ENCODE data around the gene RAPGEF5.

The RAPGEF5 gene

DNA sequence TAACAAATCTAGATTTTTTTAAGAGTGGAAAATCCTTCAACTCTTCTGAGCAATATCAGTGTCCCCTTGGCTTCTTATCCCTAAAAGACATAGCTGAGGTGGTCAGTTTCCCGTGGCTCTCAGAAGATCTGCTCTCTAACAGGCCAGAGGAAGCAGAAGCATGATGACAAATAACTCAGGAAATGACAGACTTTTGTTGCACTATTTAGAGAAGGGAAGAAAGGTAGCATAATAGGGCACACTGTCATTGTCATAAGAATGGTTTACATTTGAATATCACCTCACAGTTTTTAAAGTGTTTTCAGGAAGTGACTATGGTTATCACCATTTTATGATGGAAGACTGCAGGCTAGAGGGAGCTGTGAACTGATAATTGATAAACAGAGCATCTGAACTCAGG, 33.6 kb upstream of the RAPGEF5 start:
- TF ChIP-seq, protein P1, sequence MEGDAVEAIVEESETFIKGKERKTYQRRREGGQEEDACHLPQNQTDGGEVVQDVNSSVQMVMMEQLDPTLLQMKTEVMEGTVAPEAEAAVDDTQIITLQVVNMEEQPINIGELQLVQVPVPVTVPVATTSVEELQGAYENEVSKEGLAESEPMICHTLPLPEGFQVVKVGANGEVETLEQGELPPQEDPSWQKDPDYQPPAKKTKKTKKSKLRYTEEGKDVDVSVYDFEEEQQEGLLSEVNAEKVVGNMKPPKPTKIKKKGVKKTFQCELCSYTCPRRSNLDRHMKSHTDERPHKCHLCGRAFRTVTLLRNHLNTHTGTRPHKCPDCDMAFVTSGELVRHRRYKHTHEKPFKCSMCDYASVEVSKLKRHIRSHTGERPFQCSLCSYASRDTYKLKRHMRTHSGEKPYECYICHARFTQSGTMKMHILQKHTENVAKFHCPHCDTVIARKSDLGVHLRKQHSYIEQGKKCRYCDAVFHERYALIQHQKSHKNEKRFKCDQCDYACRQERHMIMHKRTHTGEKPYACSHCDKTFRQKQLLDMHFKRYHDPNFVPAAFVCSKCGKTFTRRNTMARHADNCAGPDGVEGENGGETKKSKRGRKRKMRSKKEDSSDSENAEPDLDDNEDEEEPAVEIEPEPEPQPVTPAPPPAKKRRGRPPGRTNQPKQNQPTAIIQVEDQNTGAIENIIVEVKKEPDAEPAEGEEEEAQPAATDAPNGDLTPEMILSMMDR (IDR thresholded peaks at IDR 0.05), result no peak
- TF ChIP-seq ZFX (IDR thresholded peaks at IDR 0.05; ENCODE audit: borderline replicate concordance), result no peak
- H3K27ac ChIP-seq, result no peak overlapping the region

GRCh38 chr7:22389892-22390291, 32.9 kb upstream of the RAPGEF5 start:
- TF ChIP-seq, protein P1 (IDR thresholded peaks at IDR 0.05), result no peak
- TF ChIP-seq ZFX (IDR thresholded peaks at IDR 0.05; ENCODE audit: borderline replicate concordance), result no peak
- H3K27ac ChIP-seq, result no peak overlapping the region

DNA sequence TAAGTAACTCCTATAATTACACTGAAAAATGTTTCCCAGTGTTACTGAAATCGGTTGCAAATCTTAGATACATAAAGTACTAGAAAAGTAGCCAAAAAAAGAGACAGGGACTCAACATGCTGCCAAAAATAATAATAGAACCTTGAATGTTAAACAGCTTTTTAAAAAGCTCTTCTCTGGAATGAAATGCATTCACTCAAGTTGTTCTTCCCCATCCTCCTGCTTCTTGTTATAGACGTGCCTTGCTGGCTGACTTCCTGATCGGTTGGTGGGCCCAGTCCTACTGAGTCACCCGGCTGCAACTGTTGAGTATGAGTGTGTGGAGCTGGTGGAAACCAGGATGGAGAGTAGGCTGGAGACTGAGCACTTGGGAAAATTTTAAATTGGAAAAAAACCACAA, 30.6 kb upstream of the RAPGEF5 start:
- TF ChIP-seq ZFX (IDR thresholded peaks at IDR 0.05; ENCODE audit: borderline replicate concordance), result no peak
- TF ChIP-seq, protein P1 (IDR thresholded peaks at IDR 0.05), result no peak
- H3K27ac ChIP-seq, result no peak overlapping the region

DNA sequence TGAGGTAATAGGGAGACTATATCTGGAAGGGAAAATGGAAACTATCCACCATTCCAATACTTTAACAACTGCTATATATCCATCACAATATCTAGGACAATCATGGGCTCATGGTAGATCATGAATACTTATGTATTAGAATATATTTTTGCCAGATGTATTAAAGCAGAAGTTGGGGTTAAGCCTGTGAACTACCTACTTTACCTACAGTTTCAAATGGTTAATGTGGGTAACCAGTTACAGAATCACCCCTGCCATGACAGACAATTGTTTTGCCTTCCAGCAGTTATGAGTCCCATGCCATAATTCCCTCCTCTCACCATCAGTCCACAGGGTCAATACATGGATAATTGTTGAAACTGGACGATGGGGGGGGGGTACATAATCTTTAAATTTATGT, 29.9 kb upstream of the RAPGEF5 start:
- H3K27ac ChIP-seq, result no peak overlapping the region
- TF ChIP-seq, protein P1 (IDR thresholded peaks at IDR 0.05), result no peak
- no peak for TF ChIP-seq ZFX (IDR thresholded peaks at IDR 0.05; ENCODE audit: borderline replicate concordance)

- no peak overlapping the region for H3K27ac ChIP-seq
- no peak for TF ChIP-seq ZFX (IDR thresholded peaks at IDR 0.05; ENCODE audit: borderline replicate concordance)
These were observed 29.4 kb upstream of the RAPGEF5 start for GRCh38 chr7:22386206-22386858.

GRCh38 chr7:22385326-22385725, 28.4 kb upstream of the RAPGEF5 start:
- TF ChIP-seq, protein P1 (IDR thresholded peaks at IDR 0.05), result no peak
- TF ChIP-seq ZFX (IDR thresholded peaks at IDR 0.05; ENCODE audit: borderline replicate concordance), result no peak
- H3K27ac ChIP-seq, result no peak overlapping the region

GRCh38 chr7:22380333-22380732, 23.4 kb upstream of the RAPGEF5 start:
- no peak overlapping the region for H3K27ac ChIP-seq
- TF ChIP-seq ZFX (IDR thresholded peaks at IDR 0.05; ENCODE audit: borderline replicate concordance), result no peak
- TF ChIP-seq, protein P1 (IDR thresholded peaks at IDR 0.05), result no peak

All from 22Rv1 (cell line).